Measurements from ENCODE around the gene CLTCL1. TPM values are rescaled to one million over a fixed set of nuclear protein-coding genes. Genes with fewer than 3 reads are reported as not detected.

The CLTCL1 gene
- total RNA-seq, 1 donor from 2014 or later: 18.0 TPM

- no peak for DNase-seq (ENCODE audit: low spot score)
- intact Hi-C loops (cut with DNase I): loop anchor here (10.0 kb wide), 2 partner anchors 58 to 488 kb away; no protein-coding TSS in a partner anchor
These were observed 145.1 kb downstream of the CLTCL1 start for GRCh38 chr22:19146215-19146968.

GRCh38 chr22:19143967-19144400 lies 147.5 kb downstream of the CLTCL1 start:
- DNase-seq (ENCODE audit: low spot score): no peak
- intact Hi-C loops (cut with DNase I): loop anchor here (1.0 to 10.0 kb wide), 5 partner anchors 22 to 491 kb away; partner anchors contain the start of genes CDC45, DGCR2, SLC25A1 and UFD1

- no peak for DNase-seq (ENCODE audit: low spot score)
- intact Hi-C loops (cut with DNase I): loop anchor here (10.0 kb wide), 2 partner anchors 62 to 492 kb away; no protein-coding TSS in a partner anchor
These were observed 148.3 kb downstream of the CLTCL1 start for GRCh38 chr22:19143212-19143611.

GRCh38 chr22:19142394-19142793 lies 149.1 kb downstream of the CLTCL1 start:
- DNase-seq (ENCODE audit: low spot score): no peak

GRCh38 chr22:19139974-19140373 lies 151.5 kb downstream of the CLTCL1 start:
- intact Hi-C loops (cut with DNase I): loop anchor here (10.0 kb wide), 2 partner anchors 65 to 495 kb away; no protein-coding TSS in a partner anchor
- DNase-seq (ENCODE audit: low spot score): no peak

More at GRCh38 chr22:19142394-19142793, 149.1 kb downstream of the CLTCL1 start:
- intact Hi-C loops (cut with DNase I): loop anchor here (10.0 kb wide), 2 partner anchors 62 to 492 kb away; no protein-coding TSS in a partner anchor

GRCh38 chr22:19139001-19139356 lies 152.5 kb downstream of the CLTCL1 start:
- no peak for DNase-seq (ENCODE audit: low spot score)
- intact Hi-C loops (cut with DNase I): no loop called here

GRCh38 chr22:19138217-19139000 lies 153.1 kb downstream of the CLTCL1 start:
- intact Hi-C loops (cut with DNase I): no loop called here
- DNase-seq (ENCODE audit: low spot score): no peak

GRCh38 chr22:19137384-19138216 lies 153.9 kb downstream of the CLTCL1 start:
- intact Hi-C loops (cut with DNase I): no loop called here
- DNase-seq (ENCODE audit: low spot score): no peak

GRCh38 chr22:19136915-19137314 lies 154.6 kb downstream of the CLTCL1 start:
- intact Hi-C loops (cut with DNase I): no loop called here
- DNase-seq (ENCODE audit: low spot score): no peak

- DNase-seq (ENCODE audit: low spot score): no peak
- intact Hi-C loops (cut with DNase I): no loop called here
These were observed 156.6 kb downstream of the CLTCL1 start for GRCh38 chr22:19134874-19135273.

GRCh38 chr22:19134176-19134831 lies 157.2 kb downstream of the CLTCL1 start:
- intact Hi-C loops (cut with DNase I): no loop called here
- no peak for DNase-seq (ENCODE audit: low spot score)

GRCh38 chr22:19133561-19133960 lies 158.0 kb downstream of the CLTCL1 start:
- intact Hi-C loops (cut with DNase I): no loop called here
- DNase-seq (ENCODE audit: low spot score): no peak

GRCh38 chr22:19132693-19133400 lies 158.7 kb downstream of the CLTCL1 start:
- intact Hi-C loops (cut with DNase I): no loop called here
- no peak for DNase-seq (ENCODE audit: low spot score)

GRCh38 chr22:19132153-19132552 lies 159.4 kb downstream of the CLTCL1 start:
- DNase-seq (ENCODE audit: low spot score): no peak
- intact Hi-C loops (cut with DNase I): no loop called here

- intact Hi-C loops (cut with DNase I): no loop called here
- no peak for DNase-seq (ENCODE audit: low spot score)
These were observed 159.9 kb downstream of the CLTCL1 start for GRCh38 chr22:19131685-19132015.

- no peak for DNase-seq (ENCODE audit: low spot score)
- intact Hi-C loops (cut with DNase I): no loop called here
These were observed 160.4 kb downstream of the CLTCL1 start, which contains the start of gene TSSK2 for GRCh38 chr22:19130959-19131684. TSS of gene TSSK2 (plus strand) at chr22:19131308. CDS start at chr22:19131400, 92 bp downstream.

- DNase-seq (ENCODE audit: low spot score): no peak
- intact Hi-C loops (cut with DNase I): loop anchor here (10.0 kb wide), 2 partner anchors 165 to 305 kb away; partner anchors contain the start of genes CLTCL1, HIRA and MRPL40
These were observed 161.6 kb downstream of the CLTCL1 start for GRCh38 chr22:19129871-19130270.

Data from cardiac septum (tissue), 1 donor.